GM19438 (cell line): ENCODE measurements around the gene BCAS3.
"Not testable (repeated sequence)": the region's sequence is repeated elsewhere in the genome, so short reads cannot be mapped to it uniquely, and the experiment has no call there.

ENCODE experiments used
- ATAC-seq: cut with Tn5 transposase; IDR thresholded peaks from one replicate; pipeline ENCODE4 v1.9.1; 2021; ENCODE audit warnings: low read depth; ENCODE audit not compliant: unreplicated experiment

BCAS3 gene

GRCh38 chr17:60862482-60862881 lies 184.8 kb downstream of the BCAS3 start:
- no peak for ATAC-seq

DNA sequence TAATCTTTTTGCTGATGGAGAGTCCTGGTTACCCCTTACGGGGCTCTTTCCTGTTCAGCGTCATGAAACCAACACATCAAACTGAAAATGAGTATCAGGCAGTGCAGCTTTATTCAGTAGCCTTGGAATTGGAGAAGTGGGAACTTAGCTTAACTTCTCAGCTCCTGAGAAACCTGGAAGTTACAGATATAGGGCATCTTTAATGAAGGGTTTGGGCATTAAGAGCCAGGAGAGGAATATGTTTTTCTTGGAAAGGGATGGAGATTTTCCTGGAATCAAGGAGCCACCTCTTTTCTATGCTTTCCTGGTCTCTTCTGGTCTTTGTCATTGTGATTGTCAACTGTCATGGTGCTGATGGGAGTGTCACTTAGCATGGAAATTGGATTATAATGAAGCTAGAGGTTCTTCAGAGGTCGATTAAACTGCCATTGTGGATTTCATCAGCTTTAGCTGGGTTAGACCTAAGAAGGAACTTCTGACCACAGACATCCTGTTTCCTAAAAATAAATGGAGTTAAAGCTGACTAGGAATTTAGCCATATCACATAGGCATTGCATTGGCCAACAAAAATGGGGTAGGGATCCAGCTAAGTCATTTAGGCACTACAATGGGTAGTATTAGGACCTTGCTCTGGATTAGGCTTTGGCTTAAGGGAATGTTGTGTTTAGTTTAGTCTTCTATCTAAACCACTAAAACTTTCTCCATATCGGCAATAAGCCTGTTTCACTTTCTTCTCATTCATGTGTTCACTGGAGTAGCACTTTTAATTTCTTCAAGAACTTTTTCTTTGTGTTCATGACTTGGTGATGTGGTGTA lies 186.4 kb downstream of the BCAS3 start:
- no peak for ATAC-seq

DNA sequence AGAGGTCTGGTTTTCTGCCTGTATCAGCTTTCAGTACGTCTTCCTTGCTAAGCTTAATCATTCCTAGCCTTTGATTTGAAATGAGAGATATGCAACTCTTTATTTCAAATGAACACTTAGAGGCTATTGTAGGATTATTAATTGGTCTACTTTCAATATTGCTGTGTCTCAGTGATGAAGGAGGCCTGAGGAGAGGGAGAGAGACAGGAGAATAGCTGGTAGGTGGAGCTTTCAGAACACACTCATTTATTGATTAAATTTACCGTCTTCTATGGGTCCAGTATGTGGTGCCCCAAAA lies 187.0 kb downstream of the BCAS3 start:
- no peak for ATAC-seq

DNA sequence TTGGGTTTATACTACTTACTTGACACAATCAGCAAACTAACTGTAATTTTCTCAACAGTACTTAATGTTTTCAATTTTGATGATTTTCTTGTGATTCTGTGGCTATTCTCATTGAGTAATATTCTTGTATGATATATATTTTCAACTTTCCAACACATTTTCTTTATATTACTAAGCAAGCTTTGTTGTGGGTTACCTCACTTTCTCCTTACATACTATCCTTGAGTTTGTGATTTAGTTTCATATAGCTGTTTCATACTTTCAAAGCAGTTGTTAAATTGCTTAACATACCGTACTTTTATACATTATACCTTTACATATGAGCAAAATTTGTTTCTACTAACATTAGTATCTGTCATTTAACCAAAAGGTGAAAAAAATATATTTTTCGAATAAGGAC lies 197.1 kb downstream of the BCAS3 start:
- ATAC-seq: no peak

- ATAC-seq: not testable (repeated sequence)
Observed at GRCh38 chr17:60886731-60887613, 209.3 kb downstream of the BCAS3 start.

DNA sequence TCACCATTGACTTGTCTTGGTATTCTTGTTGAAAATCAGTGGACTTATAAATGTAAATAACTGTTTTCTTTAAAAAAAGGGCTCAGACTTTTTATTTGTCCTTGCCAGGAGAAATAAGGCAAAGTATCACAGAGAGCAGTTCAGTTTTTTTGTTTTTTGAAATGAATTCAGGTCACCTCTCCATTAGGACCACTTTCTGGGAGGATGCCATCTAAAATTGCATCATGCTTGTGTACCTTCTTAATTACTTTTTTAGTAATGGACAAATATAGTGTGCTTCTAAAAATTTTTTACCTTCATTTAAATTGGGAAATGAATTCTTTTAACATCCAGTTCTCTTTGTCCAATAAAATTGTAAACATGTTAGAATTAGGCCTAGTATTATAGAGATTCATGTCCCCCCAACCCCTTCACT lies 210.0 kb downstream of the BCAS3 start:
- no peak for ATAC-seq

GRCh38 chr17:60888812-60889709 lies 211.4 kb downstream of the BCAS3 start:
- ATAC-seq: no peak

- no peak for ATAC-seq
Observed at GRCh38 chr17:60891149-60891548, 213.5 kb downstream of the BCAS3 start.

DNA sequence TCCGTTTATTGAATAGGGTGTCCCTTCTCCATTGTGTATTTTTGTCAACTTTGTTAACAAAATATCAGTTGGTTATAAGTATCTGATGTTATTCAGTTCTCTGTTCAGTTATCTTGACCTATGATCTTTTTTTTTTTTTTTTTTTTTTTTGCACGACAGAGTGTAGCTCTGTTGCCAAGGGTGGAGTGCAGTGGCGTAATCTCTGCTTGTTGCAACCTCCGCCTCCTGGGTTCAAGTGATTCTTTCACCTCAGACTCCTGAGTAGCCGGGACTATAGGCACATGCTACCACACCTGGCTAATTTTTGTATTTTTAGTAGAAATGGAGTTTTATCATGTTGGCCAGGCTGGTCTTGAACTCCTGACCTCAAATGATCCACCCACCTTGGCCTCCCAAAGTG lies 215.8 kb downstream of the BCAS3 start:
- ATAC-seq: no peak

- ATAC-seq: no peak
Observed at GRCh38 chr17:60896996-60897395, 219.3 kb downstream of the BCAS3 start.

GRCh38 chr17:60899115-60899514 lies 221.5 kb downstream of the BCAS3 start:
- ATAC-seq: no peak

GRCh38 chr17:60900688-60901087 lies 223.0 kb downstream of the BCAS3 start:
- no peak for ATAC-seq

DNA sequence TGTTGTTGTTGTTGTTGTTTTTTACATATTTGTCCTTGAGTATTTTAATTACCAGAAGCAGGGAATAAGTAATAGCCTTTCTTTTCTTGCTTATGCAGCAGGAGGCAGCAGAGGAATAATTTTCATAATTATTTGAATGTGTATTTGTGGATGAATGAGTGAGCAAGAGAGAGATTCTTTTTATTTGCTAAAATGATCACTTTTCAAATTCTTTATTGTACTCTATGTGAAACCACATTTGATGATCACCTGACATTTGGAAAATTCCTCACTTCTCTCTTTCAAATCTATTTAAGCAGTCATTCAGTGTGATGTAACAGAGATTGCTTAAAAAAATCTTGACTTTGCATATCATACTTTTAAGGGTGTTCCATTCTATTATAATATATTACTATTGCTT lies 223.6 kb downstream of the BCAS3 start:
- ATAC-seq: no peak

- ATAC-seq: no peak
Observed at GRCh38 chr17:60901806-60902205, 224.2 kb downstream of the BCAS3 start.

GRCh38 chr17:60902399-60902798 lies 224.7 kb downstream of the BCAS3 start:
- ATAC-seq: no peak

DNA sequence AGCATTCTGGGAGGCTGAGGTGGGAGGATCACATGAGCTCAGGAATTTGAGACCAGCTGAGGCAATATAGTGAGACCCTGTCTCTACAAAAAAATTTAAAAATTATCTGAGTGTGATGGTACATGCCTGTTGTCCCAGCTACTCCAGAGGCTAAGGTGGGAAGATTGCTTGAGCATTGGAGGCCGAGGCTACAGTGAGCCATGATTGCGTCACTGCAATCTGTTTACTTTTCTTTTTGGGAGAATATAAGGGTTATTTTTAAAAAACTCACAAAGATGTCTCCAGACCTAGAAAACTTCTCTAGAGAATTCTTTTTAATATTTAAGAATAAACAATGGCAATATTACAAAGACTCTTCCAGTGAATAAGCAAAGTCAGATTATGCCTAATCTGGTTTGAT lies 226.9 kb downstream of the BCAS3 start:
- ATAC-seq: no peak

DNA sequence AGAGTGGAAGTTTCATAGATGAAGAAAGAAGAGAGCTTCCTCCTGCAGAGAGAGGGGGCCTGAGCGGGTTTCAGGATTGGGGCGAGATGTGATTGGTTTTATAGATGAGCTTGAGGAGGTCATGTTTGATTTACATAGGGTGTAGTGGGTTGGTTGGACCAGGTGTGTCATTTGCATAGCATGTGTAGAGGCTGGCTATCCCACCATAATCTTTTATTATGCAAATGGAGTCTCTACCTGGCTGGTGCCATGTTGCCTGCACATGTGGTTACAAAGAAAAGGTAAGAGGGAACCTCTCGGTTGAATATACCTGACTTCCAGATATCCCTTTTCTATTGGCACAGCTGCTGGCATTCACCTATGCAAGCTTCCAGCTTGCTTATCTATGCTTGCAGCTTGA lies 228.1 kb downstream of the BCAS3 start:
- ATAC-seq: no peak

DNA sequence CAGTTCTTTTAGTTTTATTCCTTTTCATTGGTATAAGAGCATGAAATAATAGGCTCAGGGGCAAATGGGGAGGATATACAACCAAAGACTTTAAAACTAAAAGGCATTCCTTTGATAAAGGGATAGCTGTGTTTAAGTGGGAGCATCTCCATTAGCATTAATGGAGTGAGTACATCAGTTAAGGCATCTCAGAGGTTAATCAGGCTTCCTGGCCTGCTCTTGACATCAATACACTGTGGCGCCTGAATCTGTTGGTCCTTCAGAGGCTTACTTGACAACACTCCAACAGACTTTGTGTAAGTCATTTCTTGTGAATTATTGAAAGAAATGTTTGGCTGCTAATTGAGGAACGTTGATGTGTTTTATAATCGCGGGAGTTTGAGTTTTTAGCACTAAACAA lies 230.7 kb downstream of the BCAS3 start:
- no peak for ATAC-seq

- no peak for ATAC-seq
Observed at GRCh38 chr17:60909405-60909804, 231.8 kb downstream of the BCAS3 start.

- ATAC-seq: no peak
Observed at GRCh38 chr17:60910415-60910814, 232.8 kb downstream of the BCAS3 start.

- ATAC-seq: no peak
Observed at GRCh38 chr17:60914078-60914477, 236.4 kb downstream of the BCAS3 start.
